ENCODE measurements around the gene ZAR1L. TPM values are rescaled to one million over a fixed set of nuclear protein-coding genes. Genes with fewer than 3 reads are reported as not detected.

The ZAR1L gene
- polyA plus RNA-seq, 1 donor from 2014 or later, result not detected

GRCh38 chr13:32330441-32330840, 15.3 kb upstream of the ZAR1L start:
- H3K79me2 ChIP-seq (replicated peaks; ENCODE audit: insufficient read depth, low read length), result no peaks in the 10 kb centered on the region
- no peaks in the 10 kb centered on the region for H3K36me3 ChIP-seq (ENCODE audit: insufficient read depth, low read length)
- TF ChIP-seq RAD21 (conservative IDR thresholded peaks at IDR 0.05) (no peak), EP300 (conservative IDR thresholded peaks at IDR 0.05; ENCODE audit: poor library complexity, severe bottlenecking) (no peak), SMC3 (conservative IDR thresholded peaks at IDR 0.05; ENCODE audit: poor library complexity) (no peak), EZH2 (IDR thresholded peaks at IDR 0.05; ENCODE audit: borderline replicate concordance, insufficient read depth, low read length, poor library complexity, severe bottlenecking) (no peak), CTCF (IDR thresholded peaks at IDR 0.05; ENCODE audit: poor library complexity, severe bottlenecking) (no peak), REST (IDR thresholded peaks at IDR 0.05; ENCODE audit: borderline replicate concordance) (no peak), TAF1 (IDR thresholded peaks at IDR 0.05; ENCODE audit: low read depth) (no peak), POLR2AphosphoS5 (IDR thresholded peaks at IDR 0.05) (no peak), MXI1 (conservative IDR thresholded peaks at IDR 0.05; ENCODE audit: poor library complexity, severe bottlenecking) (no peak)
- no peaks in the 10 kb centered on the region for H4K20me1 ChIP-seq (ENCODE audit: insufficient read depth)
- no peaks in the 10 kb centered on the region for H3K9me2 ChIP-seq (ENCODE audit: insufficient read depth, low read length)
- H2AFZ ChIP-seq (ENCODE audit: low read depth, low read length), result no peak overlapping the region
- H3K27me3 ChIP-seq (ENCODE audit: insufficient read depth, low read depth, low read length), result no peaks in the 10 kb centered on the region
- H3K4me3 ChIP-seq (ENCODE audit: low read length), result no peak overlapping the region
- H3F3A ChIP-seq (ENCODE audit: insufficient read depth, low read length, poor library complexity, severe bottlenecking), result no peaks in the 10 kb centered on the region
- H3K4me2 ChIP-seq (ENCODE audit: low read length), result no peak overlapping the region
- no peak overlapping the region for H3K9ac ChIP-seq (ENCODE audit: low read length)
- no peak overlapping the region for H3K27ac ChIP-seq (ENCODE audit: low read length)
- no peaks in the 10 kb centered on the region for H3K9me3 ChIP-seq (ENCODE audit: low read length)

- Histone ChIP-seq H2AFZ (ENCODE audit: low read depth, low read length) (no peak overlapping the region), H3K79me2 (replicated peaks; ENCODE audit: insufficient read depth, low read length) (no peaks in the 10 kb centered on the region), H3K9me3 (ENCODE audit: low read length) (no peaks in the 10 kb centered on the region), H3K9ac (ENCODE audit: low read length) (no peak overlapping the region), H3F3A (ENCODE audit: insufficient read depth, low read length, poor library complexity, severe bottlenecking) (no peaks in the 10 kb centered on the region), H3K9me2 (ENCODE audit: insufficient read depth, low read length) (no peaks in the 10 kb centered on the region), H3K4me3 (ENCODE audit: low read length) (no peak overlapping the region), H3K4me2 (ENCODE audit: low read length) (no peak overlapping the region), H3K27me3 (ENCODE audit: insufficient read depth, low read depth, low read length) (no peaks in the 10 kb centered on the region), H3K27ac (ENCODE audit: low read length) (no peak overlapping the region), H3K36me3 (ENCODE audit: insufficient read depth, low read length) (no peaks in the 10 kb centered on the region), H4K20me1 (ENCODE audit: insufficient read depth) (no peaks in the 10 kb centered on the region)
- TF ChIP-seq CTCF (IDR thresholded peaks at IDR 0.05; ENCODE audit: poor library complexity, severe bottlenecking), result no peak
- no peak for TF ChIP-seq EZH2 (IDR thresholded peaks at IDR 0.05; ENCODE audit: borderline replicate concordance, insufficient read depth, low read length, poor library complexity, severe bottlenecking)
- TF ChIP-seq TAF1 (IDR thresholded peaks at IDR 0.05; ENCODE audit: low read depth), result no peak
- no peak for TF ChIP-seq EP300 (conservative IDR thresholded peaks at IDR 0.05; ENCODE audit: poor library complexity, severe bottlenecking)
- no peak for TF ChIP-seq POLR2AphosphoS5 (IDR thresholded peaks at IDR 0.05)
- TF ChIP-seq MXI1 (conservative IDR thresholded peaks at IDR 0.05; ENCODE audit: poor library complexity, severe bottlenecking), result no peak
Observed at GRCh38 chr13:32323912-32324311, 8.7 kb upstream of the ZAR1L start.

Measured in neural cell (in vitro differentiated cells).